ENCODE data around the gene ZNF782.
"Not testable (repeated sequence)": the region's sequence is repeated elsewhere in the genome, so short reads cannot be mapped to it uniquely, and the experiment has no call there.

Gene ZNF782

GRCh38 chr9:96865240-96865639 is 10.9 kb upstream of the ZNF782 start:
- H3K36me3 Mint-ChIP-seq (ENCODE audit: low read depth); H3K27ac Mint-ChIP-seq; H3K9me3 Mint-ChIP-seq; H3K4me3 Mint-ChIP-seq; H3K4me1 Mint-ChIP-seq (ENCODE audit: low read depth): not testable (repeated sequence)
- peaks cover 10% of the 10 kb centered on the region for H3K27me3 Mint-ChIP-seq

GRCh38 chr9:96859461-96860198 is 5.3 kb upstream of the ZNF782 start:
- H3K27ac Mint-ChIP-seq: no peak overlapping the region
- H3K9me3 Mint-ChIP-seq: no peaks in the 10 kb centered on the region

GRCh38 chr9:96858670-96859069 is 4.4 kb upstream of the ZNF782 start:
- Mint-ChIP-seq H3K4me3 (no peak overlapping the region), H3K9me3 (no peaks in the 10 kb centered on the region), H3K4me1 (ENCODE audit: low read depth) (peaks cover 29% of the 10 kb centered on the region), H3K27ac (no peak overlapping the region), H3K36me3 (ENCODE audit: low read depth) (no peaks in the 10 kb centered on the region), H3K27me3 (peaks cover 16% of the 10 kb centered on the region)

More at GRCh38 chr9:96859461-96860198, 5.3 kb upstream of the ZNF782 start:
- H3K4me1 Mint-ChIP-seq (ENCODE audit: low read depth): peaks cover 25% of the 10 kb centered on the region
- no peak overlapping the region for H3K4me3 Mint-ChIP-seq
- H3K36me3 Mint-ChIP-seq (ENCODE audit: low read depth): no peaks in the 10 kb centered on the region
- H3K27me3 Mint-ChIP-seq: peaks cover 16% of the 10 kb centered on the region

GRCh38 chr9:96858018-96858573 is 3.8 kb upstream of the ZNF782 start:
- Mint-ChIP-seq H3K9me3 (no peaks in the 10 kb centered on the region), H3K4me3 (no peak overlapping the region)

GRCh38 chr9:96856363-96857286 is 2.3 kb upstream of the ZNF782 start:
- Mint-ChIP-seq H3K4me1 (ENCODE audit: low read depth) (peaks cover 49% of the 10 kb centered on the region), H3K27ac (no peak overlapping the region), H3K4me3 (no peak overlapping the region), H3K36me3 (ENCODE audit: low read depth) (no peaks in the 10 kb centered on the region), H3K9me3 (no peaks in the 10 kb centered on the region), H3K27me3 (peaks cover 16% of the 10 kb centered on the region)

More at GRCh38 chr9:96858018-96858573, 3.8 kb upstream of the ZNF782 start:
- peaks cover 16% of the 10 kb centered on the region for H3K27me3 Mint-ChIP-seq
- peaks cover 35% of the 10 kb centered on the region for H3K4me1 Mint-ChIP-seq (ENCODE audit: low read depth)
- H3K36me3 Mint-ChIP-seq (ENCODE audit: low read depth): no peaks in the 10 kb centered on the region
- H3K27ac Mint-ChIP-seq: no peak overlapping the region

GRCh38 chr9:96854651-96855273 is 448 bp upstream of the ZNF782 start:
- peak overlapping the region; percentile 99 for H3K4me3 Mint-ChIP-seq
- no peaks in the 10 kb centered on the region for H3K9me3 Mint-ChIP-seq
- peaks cover 16% of the 10 kb centered on the region for H3K27me3 Mint-ChIP-seq
- peaks cover 5% of the 10 kb centered on the region for H3K36me3 Mint-ChIP-seq (ENCODE audit: low read depth)
- peaks cover 58% of the 10 kb centered on the region for H3K4me1 Mint-ChIP-seq (ENCODE audit: low read depth)
- H3K27ac Mint-ChIP-seq: peak overlapping the region; percentile 99

- peak overlapping the region; percentile 99 for H3K4me3 Mint-ChIP-seq
- H3K9me3 Mint-ChIP-seq: peaks cover 7% of the 10 kb centered on the region
- no peak overlapping the region for H3K27ac Mint-ChIP-seq
- peaks cover 63% of the 10 kb centered on the region for H3K4me1 Mint-ChIP-seq (ENCODE audit: low read depth)
- peaks cover 16% of the 10 kb centered on the region for H3K27me3 Mint-ChIP-seq
- H3K36me3 Mint-ChIP-seq (ENCODE audit: low read depth): peaks cover 23% of the 10 kb centered on the region
These were observed 1.6 kb downstream of the ZNF782 start for GRCh38 chr9:96852676-96853075.

GRCh38 chr9:96844040-96844439 is 10.3 kb downstream of the ZNF782 start:
- Mint-ChIP-seq H3K36me3 (ENCODE audit: low read depth) (peaks cover 92% of the 10 kb centered on the region), H3K27me3 (no peaks in the 10 kb centered on the region), H3K27ac (no peak overlapping the region), H3K9me3 (peaks cover 38% of the 10 kb centered on the region), H3K4me1 (ENCODE audit: low read depth) (peaks cover 30% of the 10 kb centered on the region), H3K4me3 (no peak overlapping the region)

- peaks cover 62% of the 10 kb centered on the region for H3K9me3 Mint-ChIP-seq
- H3K27ac Mint-ChIP-seq: no peak overlapping the region
- H3K4me1 Mint-ChIP-seq (ENCODE audit: low read depth): no peaks in the 10 kb centered on the region
- H3K27me3 Mint-ChIP-seq: no peaks in the 10 kb centered on the region
- peaks cover 82% of the 10 kb centered on the region for H3K36me3 Mint-ChIP-seq (ENCODE audit: low read depth)
- H3K4me3 Mint-ChIP-seq: no peak overlapping the region
These were observed 35.8 kb downstream of the ZNF782 start for GRCh38 chr9:96818533-96818932.

GRCh38 chr9:96817973-96818372 is 36.3 kb downstream of the ZNF782 start:
- no peak overlapping the region for H3K27ac Mint-ChIP-seq
- peaks cover 62% of the 10 kb centered on the region for H3K9me3 Mint-ChIP-seq
- H3K27me3 Mint-ChIP-seq: no peaks in the 10 kb centered on the region
- H3K4me3 Mint-ChIP-seq: no peak overlapping the region
- no peaks in the 10 kb centered on the region for H3K4me1 Mint-ChIP-seq (ENCODE audit: low read depth)
- peaks cover 78% of the 10 kb centered on the region for H3K36me3 Mint-ChIP-seq (ENCODE audit: low read depth)

GRCh38 chr9:96813607-96814006 is 40.7 kb downstream of the ZNF782 start:
- peaks cover 59% of the 10 kb centered on the region for H3K9me3 Mint-ChIP-seq
- H3K27me3 Mint-ChIP-seq: no peaks in the 10 kb centered on the region
- no peak overlapping the region for H3K27ac Mint-ChIP-seq
- H3K4me3 Mint-ChIP-seq: no peak overlapping the region
- no peaks in the 10 kb centered on the region for H3K4me1 Mint-ChIP-seq (ENCODE audit: low read depth)
- peaks cover 39% of the 10 kb centered on the region for H3K36me3 Mint-ChIP-seq (ENCODE audit: low read depth)

- not testable (repeated sequence) for H3K27me3 Mint-ChIP-seq; H3K4me1 Mint-ChIP-seq (ENCODE audit: low read depth); H3K27ac Mint-ChIP-seq; H3K4me3 Mint-ChIP-seq
- peaks cover 66% of the 10 kb centered on the region for H3K36me3 Mint-ChIP-seq (ENCODE audit: low read depth)
- H3K9me3 Mint-ChIP-seq: peaks cover 18% of the 10 kb centered on the region
These were observed 55.4 kb downstream of the ZNF782 start for GRCh38 chr9:96798959-96799358.

GRCh38 chr9:96784021-96784420 is 70.3 kb downstream of the ZNF782 start:
- H3K27me3 Mint-ChIP-seq: no peaks in the 10 kb centered on the region
- peaks cover 39% of the 10 kb centered on the region for H3K36me3 Mint-ChIP-seq (ENCODE audit: low read depth)
- no peak overlapping the region for H3K4me3 Mint-ChIP-seq
- H3K4me1 Mint-ChIP-seq (ENCODE audit: low read depth): peaks cover 22% of the 10 kb centered on the region
- H3K27ac Mint-ChIP-seq: no peak overlapping the region
- H3K9me3 Mint-ChIP-seq: peaks cover 22% of the 10 kb centered on the region

GRCh38 chr9:96782235-96782634 is 72.1 kb downstream of the ZNF782 start:
- peaks cover 30% of the 10 kb centered on the region for H3K36me3 Mint-ChIP-seq (ENCODE audit: low read depth)
- H3K4me3 Mint-ChIP-seq: no peak overlapping the region
- no peaks in the 10 kb centered on the region for H3K27me3 Mint-ChIP-seq
- H3K4me1 Mint-ChIP-seq (ENCODE audit: low read depth): peaks cover 31% of the 10 kb centered on the region
- peaks cover 16% of the 10 kb centered on the region for H3K9me3 Mint-ChIP-seq
- H3K27ac Mint-ChIP-seq: no peak overlapping the region
